Measurements from ENCODE around the gene CNR1. TPM values are rescaled to one million over a fixed set of nuclear protein-coding genes. Genes with fewer than 3 reads are reported as not detected.

CNR1 gene
- total RNA-seq, 1 donor from 2014 or later: 1.00 TPM

- Histone ChIP-seq H4K20me1 (ENCODE audit: insufficient read depth, low read length) (no peaks in the 10 kb centered on the region), H3K4me1 (ENCODE audit: insufficient read depth, low read length) (no peaks in the 10 kb centered on the region), H2AFZ (ENCODE audit: low read depth, low read length) (no peak overlapping the region), H3K79me2 (ENCODE audit: insufficient read depth, low read length) (no peaks in the 10 kb centered on the region), H3K9me3 (ENCODE audit: insufficient read depth, low read depth, low read length) (no peaks in the 10 kb centered on the region), H3K4me3 (ENCODE audit: insufficient read depth, low read depth, low read length) (no peak overlapping the region), H3K36me3 (ENCODE audit: insufficient read depth, low read length) (no peaks in the 10 kb centered on the region), H3K4me2 (ENCODE audit: low read length) (no peak overlapping the region), H3K27me3 (ENCODE audit: insufficient read depth, low read length) (no peaks in the 10 kb centered on the region), H3K9ac (ENCODE audit: low read length) (no peak overlapping the region), H3K27ac (ENCODE audit: low read depth, low read length) (no peak overlapping the region)
- no peaks in the 10 kb centered on the region for H3K4me1 Mint-ChIP-seq (ENCODE audit: low read depth, unreplicated experiment)
- peaks cover 15% of the 10 kb centered on the region for H3K27me3 Mint-ChIP-seq (ENCODE audit: low read depth, unreplicated experiment)
- H3K36me3 Mint-ChIP-seq (ENCODE audit: low read depth, unreplicated experiment): no peaks in the 10 kb centered on the region
- no peak overlapping the region for H3K27ac Mint-ChIP-seq (ENCODE audit: unreplicated experiment)
- H3K9me3 Mint-ChIP-seq (ENCODE audit: unreplicated experiment): peaks cover 4% of the 10 kb centered on the region
- DNase-seq (ENCODE audit: low read depth): no peak
- TF ChIP-seq EZH2 (IDR thresholded peaks at IDR 0.05; ENCODE audit: insufficient read depth, low read length): no peak
- no peak for TF ChIP-seq CTCF (IDR thresholded peaks at IDR 0.05; ENCODE audit: insufficient read depth, low read depth, low read length)
- H3K4me3 Mint-ChIP-seq (ENCODE audit: unreplicated experiment): no peak overlapping the region
- no peak for FAIRE-seq
Measured at GRCh38 chr6:88144637-88145297, 21.4 kb downstream of the CNR1 start.

- H3K79me2 ChIP-seq (ENCODE audit: insufficient read depth, low read length): no peaks in the 10 kb centered on the region
- Mint-ChIP-seq H3K9me3 (ENCODE audit: unreplicated experiment) (peaks cover 4% of the 10 kb centered on the region), H3K27me3 (ENCODE audit: low read depth, unreplicated experiment) (peaks cover 7% of the 10 kb centered on the region), H3K27ac (ENCODE audit: unreplicated experiment) (no peak overlapping the region), H3K4me1 (ENCODE audit: low read depth, unreplicated experiment) (no peaks in the 10 kb centered on the region), H3K36me3 (ENCODE audit: low read depth, unreplicated experiment) (no peaks in the 10 kb centered on the region), H3K4me3 (ENCODE audit: unreplicated experiment) (no peak overlapping the region)
- FAIRE-seq (no peak), DNase-seq (ENCODE audit: low read depth) (no peak)
- no peaks in the 10 kb centered on the region for H3K4me1 ChIP-seq (ENCODE audit: insufficient read depth, low read length)
- no peak for TF ChIP-seq CTCF (IDR thresholded peaks at IDR 0.05; ENCODE audit: insufficient read depth, low read depth, low read length)
- TF ChIP-seq EZH2 (IDR thresholded peaks at IDR 0.05; ENCODE audit: insufficient read depth, low read length): no peak
- no peaks in the 10 kb centered on the region for H3K9me3 ChIP-seq (ENCODE audit: insufficient read depth, low read depth, low read length)
- H3K27ac ChIP-seq (ENCODE audit: low read depth, low read length): no peak overlapping the region
- H4K20me1 ChIP-seq (ENCODE audit: insufficient read depth, low read length): no peaks in the 10 kb centered on the region
- no peak overlapping the region for H3K4me3 ChIP-seq (ENCODE audit: insufficient read depth, low read depth, low read length)
- H2AFZ ChIP-seq (ENCODE audit: low read depth, low read length): no peak overlapping the region
- no peak overlapping the region for H3K4me2 ChIP-seq (ENCODE audit: low read length)
- no peaks in the 10 kb centered on the region for H3K27me3 ChIP-seq (ENCODE audit: insufficient read depth, low read length)
- no peaks in the 10 kb centered on the region for H3K36me3 ChIP-seq (ENCODE audit: insufficient read depth, low read length)
- H3K9ac ChIP-seq (ENCODE audit: low read length): no peak overlapping the region
Measured at GRCh38 chr6:88143421-88144157, 22.6 kb downstream of the CNR1 start.

- Histone ChIP-seq H4K20me1 (ENCODE audit: insufficient read depth, low read length) (no peaks in the 10 kb centered on the region), H3K4me2 (ENCODE audit: low read length) (no peak overlapping the region), H3K36me3 (ENCODE audit: insufficient read depth, low read length) (no peaks in the 10 kb centered on the region), H3K9me3 (ENCODE audit: insufficient read depth, low read depth, low read length) (no peaks in the 10 kb centered on the region), H3K4me1 (ENCODE audit: insufficient read depth, low read length) (no peaks in the 10 kb centered on the region), H3K27me3 (ENCODE audit: insufficient read depth, low read length) (no peaks in the 10 kb centered on the region), H3K79me2 (ENCODE audit: insufficient read depth, low read length) (no peaks in the 10 kb centered on the region), H3K4me3 (ENCODE audit: insufficient read depth, low read depth, low read length) (no peak overlapping the region), H2AFZ (ENCODE audit: low read depth, low read length) (no peak overlapping the region), H3K27ac (ENCODE audit: low read depth, low read length) (no peak overlapping the region), H3K9ac (ENCODE audit: low read length) (no peak overlapping the region)
- no peak overlapping the region for H3K4me3 Mint-ChIP-seq (ENCODE audit: unreplicated experiment)
- DNase-seq (ENCODE audit: low read depth) (no peak), FAIRE-seq (no peak)
- TF ChIP-seq CTCF (IDR thresholded peaks at IDR 0.05; ENCODE audit: insufficient read depth, low read depth, low read length) (no peak), EZH2 (IDR thresholded peaks at IDR 0.05; ENCODE audit: insufficient read depth, low read length) (no peak)
- peaks cover 4% of the 10 kb centered on the region for H3K9me3 Mint-ChIP-seq (ENCODE audit: unreplicated experiment)
- H3K4me1 Mint-ChIP-seq (ENCODE audit: low read depth, unreplicated experiment): no peaks in the 10 kb centered on the region
- no peak overlapping the region for H3K27ac Mint-ChIP-seq (ENCODE audit: unreplicated experiment)
- no peaks in the 10 kb centered on the region for H3K36me3 Mint-ChIP-seq (ENCODE audit: low read depth, unreplicated experiment)
- H3K27me3 Mint-ChIP-seq (ENCODE audit: low read depth, unreplicated experiment): no peaks in the 10 kb centered on the region
Measured at GRCh38 chr6:88142297-88142668, 23.9 kb downstream of the CNR1 start.
